Jurkat, Clone E6-1 (cell line): ENCODE data around the gene TRIML1. TPM values are rescaled to one million over a fixed set of nuclear protein-coding genes. Genes with fewer than 3 reads are reported as not detected.

Experiments used
- DNase-seq: peaks from one replicate; pipeline ENCODE4 v3.0.0-alpha.2; 2011; ENCODE audit warnings: low read depth, low spot score
- H3K4me3 ChIP-seq: 2 replicates; pipeline ENCODE4 v1.5.1; 2011; ENCODE audit warnings: mild to moderate bottlenecking, low read length, control low read depth, moderate library complexity
- polyA plus RNA-seq: library from polyadenylated mRNA; unstranded; fragments of >200 nt; gene quantifications from one replicate; pipeline ENCODE4 v1.2.1, GENCODE V29; 2012; ENCODE audit warnings: missing spikeins; ENCODE audit not compliant: insufficient read length, insufficient read depth

Gene TRIML1, protein sequence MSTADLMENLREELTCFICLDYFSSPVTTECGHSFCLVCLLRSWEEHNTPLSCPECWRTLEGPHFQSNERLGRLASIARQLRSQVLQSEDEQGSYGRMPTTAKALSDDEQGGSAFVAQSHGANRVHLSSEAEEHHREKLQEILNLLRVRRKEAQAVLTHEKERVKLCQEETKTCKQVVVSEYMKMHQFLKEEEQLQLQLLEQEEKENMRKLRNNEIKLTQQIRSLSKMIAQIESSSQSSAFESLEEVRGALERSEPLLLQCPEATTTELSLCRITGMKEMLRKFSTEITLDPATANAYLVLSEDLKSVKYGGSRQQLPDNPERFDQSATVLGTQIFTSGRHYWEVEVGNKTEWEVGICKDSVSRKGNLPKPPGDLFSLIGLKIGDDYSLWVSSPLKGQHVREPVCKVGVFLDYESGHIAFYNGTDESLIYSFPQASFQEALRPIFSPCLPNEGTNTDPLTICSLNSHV
- not detected for polyA plus RNA-seq

- no peak for DNase-seq
- no peak within 1 kb of the TSS for H3K4me3 ChIP-seq
These were observed at the start of gene TRIML1 for GRCh38 chr4:188139141-188139540. TRIML1 (plus strand) TSS chr4:188139441; CDS start chr4:188139559, 118 bp downstream.

DNA sequence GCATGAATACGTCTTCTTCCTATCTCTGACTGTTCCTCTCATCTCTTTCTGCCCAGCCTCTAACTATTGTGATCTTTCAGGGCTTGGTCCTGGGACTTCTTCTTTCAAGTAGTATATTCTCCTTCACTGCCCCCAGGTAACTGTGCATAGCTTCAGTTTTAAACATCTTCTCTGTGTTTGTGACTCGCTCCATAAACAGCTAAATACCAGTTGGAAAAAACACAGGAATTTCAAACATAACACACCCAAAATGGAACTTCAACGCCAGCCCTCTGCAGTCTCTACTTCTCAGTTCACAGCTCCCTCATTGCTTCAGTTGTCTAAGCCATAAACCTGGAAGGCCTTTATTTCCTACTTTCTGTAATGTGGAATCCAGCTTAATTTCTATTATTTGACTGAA, 46.4 kb upstream of the TRIML1 start:
- no peak for DNase-seq
- no peak overlapping the region for H3K4me3 ChIP-seq

DNA sequence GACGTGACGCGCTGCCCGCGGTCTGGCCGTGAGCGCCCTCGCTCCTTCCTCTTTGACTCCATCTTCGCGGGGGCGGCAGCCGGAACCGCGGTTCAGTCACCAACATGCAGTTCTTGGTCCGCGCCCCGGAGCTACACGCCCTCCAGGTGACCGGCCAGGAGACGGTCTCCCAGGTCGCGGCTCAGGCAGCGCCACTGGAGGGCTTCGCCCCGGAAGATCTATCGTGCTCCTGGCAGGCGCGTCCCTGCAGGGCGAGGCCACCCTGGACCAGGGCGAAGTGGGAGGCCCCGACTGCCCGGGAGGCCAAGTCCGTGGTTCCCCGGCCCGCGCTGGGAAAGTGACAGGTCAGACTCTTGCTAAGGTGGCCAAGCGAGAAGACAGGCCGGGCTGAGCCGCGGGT, 32.8 kb upstream of the TRIML1 start:
- no peak overlapping the region for H3K4me3 ChIP-seq
- DNase-seq = no peak

GRCh38 chr4:188107931-188108843, 31.1 kb upstream of the TRIML1 start:
- DNase-seq = no peak
- H3K4me3 ChIP-seq = no peak overlapping the region

GRCh38 chr4:188109157-188109755, 30.0 kb upstream of the TRIML1 start, which contains the start of gene TRIML2:
TRIML2 (minus strand) TSS chr4:188109603; CDS start chr4:188105368, 4,235 bp downstream.
- no peak within 1 kb of the TSS for H3K4me3 ChIP-seq
- no peak for DNase-seq

- no peak overlapping the region for H3K4me3 ChIP-seq
- no peak for DNase-seq
These were observed 29.2 kb upstream of the TRIML1 start for GRCh38 chr4:188110036-188110435.

DNA sequence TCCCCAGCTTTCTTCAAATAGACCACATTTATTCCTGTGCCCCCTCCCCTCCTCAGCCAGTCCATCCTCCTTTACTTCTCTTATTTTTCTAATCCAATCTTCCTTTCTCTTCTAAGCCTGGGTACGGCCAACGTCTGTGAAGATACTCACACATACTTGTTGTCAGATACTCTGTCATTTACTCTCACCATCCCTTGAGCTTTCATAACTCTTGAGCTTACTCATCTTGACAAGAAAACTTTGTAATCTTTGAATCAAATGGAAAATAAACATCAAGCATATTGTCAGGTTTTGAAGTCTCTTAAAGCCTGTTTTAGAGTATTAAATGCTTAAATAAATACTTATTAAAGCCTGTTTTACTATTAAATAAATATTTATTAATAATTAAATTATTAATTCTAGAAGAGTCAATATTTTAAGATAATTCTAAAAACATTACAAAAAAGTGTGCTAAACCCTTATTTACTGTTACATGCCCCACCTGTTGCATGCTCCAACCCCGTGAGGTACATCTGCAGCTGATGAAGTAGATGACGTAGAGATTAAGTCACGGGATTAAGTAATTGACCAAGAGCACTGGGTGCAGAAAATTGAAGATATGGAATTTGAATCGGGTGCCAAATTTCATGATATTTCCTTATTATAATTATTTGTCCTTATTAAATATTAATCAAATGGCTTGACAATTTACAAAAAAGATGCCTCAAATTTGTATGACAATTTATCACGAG, 28.3 kb upstream of the TRIML1 start:
- no peak for DNase-seq

DNA sequence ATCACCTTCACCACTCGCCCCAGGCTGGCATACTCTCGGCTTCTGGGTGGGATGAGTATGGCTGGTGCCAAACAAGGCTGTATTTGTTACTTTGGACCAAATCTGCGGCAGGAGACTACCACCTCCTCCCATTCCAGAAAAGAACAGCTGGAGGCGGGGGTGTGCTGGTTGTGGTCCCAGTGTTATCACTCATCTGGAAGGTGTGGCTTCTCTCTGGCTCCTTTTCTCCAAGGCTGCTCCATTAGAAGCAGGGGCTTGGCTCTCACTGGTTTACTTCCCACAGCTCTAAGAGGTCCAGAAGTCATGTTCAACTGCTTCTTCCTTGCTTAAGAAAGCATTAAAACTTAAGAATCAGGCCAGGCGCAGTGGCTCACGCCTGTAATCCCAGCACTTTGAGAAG, 27.3 kb upstream of the TRIML1 start:
- no peak overlapping the region for H3K4me3 ChIP-seq
- DNase-seq = no peak

More for the DNA sequence above, 28.3 kb upstream of the TRIML1 start:
- no peak overlapping the region for H3K4me3 ChIP-seq

GRCh38 chr4:188113156-188113555, 26.1 kb upstream of the TRIML1 start:
- no peak for DNase-seq
- H3K4me3 ChIP-seq = no peak overlapping the region

GRCh38 chr4:188117631-188118324, 21.5 kb upstream of the TRIML1 start:
- no peak overlapping the region for H3K4me3 ChIP-seq
- DNase-seq = no peak

- DNase-seq = no peak
These were observed 17.7 kb upstream of the TRIML1 start for GRCh38 chr4:188121530-188121929.

GRCh38 chr4:188127214-188127874, 11.9 kb upstream of the TRIML1 start:
- DNase-seq = no peak
- no peak overlapping the region for H3K4me3 ChIP-seq

More at GRCh38 chr4:188121530-188121929, 17.7 kb upstream of the TRIML1 start:
- no peak overlapping the region for H3K4me3 ChIP-seq

GRCh38 chr4:188130355-188130754, 8.9 kb upstream of the TRIML1 start:
- H3K4me3 ChIP-seq = no peak overlapping the region
- no peak for DNase-seq

DNA sequence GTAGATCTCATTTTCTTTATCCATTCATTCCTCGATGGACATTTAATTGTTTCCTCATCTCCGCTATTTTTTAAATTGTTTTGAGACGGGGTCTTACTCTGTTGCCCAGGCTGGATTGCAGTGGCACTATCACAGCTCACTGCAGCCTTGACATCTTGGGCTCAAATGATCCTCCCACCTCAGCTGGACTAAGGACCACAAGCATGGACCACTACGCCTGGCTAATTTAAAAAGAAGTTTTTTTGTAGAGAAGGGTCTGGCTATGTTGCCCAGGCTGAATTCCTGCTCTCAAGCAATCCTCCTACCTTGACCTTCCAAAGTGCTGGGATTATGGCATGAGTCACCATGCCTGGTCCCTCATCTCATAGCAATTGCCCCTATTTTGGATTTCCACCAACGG, 7.0 kb upstream of the TRIML1 start:
- no peak overlapping the region for H3K4me3 ChIP-seq
- no peak for DNase-seq

GRCh38 chr4:188138227-188138626, 1.0 kb upstream of the TRIML1 start:
- DNase-seq = no peak
- no peak overlapping the region for H3K4me3 ChIP-seq

DNA sequence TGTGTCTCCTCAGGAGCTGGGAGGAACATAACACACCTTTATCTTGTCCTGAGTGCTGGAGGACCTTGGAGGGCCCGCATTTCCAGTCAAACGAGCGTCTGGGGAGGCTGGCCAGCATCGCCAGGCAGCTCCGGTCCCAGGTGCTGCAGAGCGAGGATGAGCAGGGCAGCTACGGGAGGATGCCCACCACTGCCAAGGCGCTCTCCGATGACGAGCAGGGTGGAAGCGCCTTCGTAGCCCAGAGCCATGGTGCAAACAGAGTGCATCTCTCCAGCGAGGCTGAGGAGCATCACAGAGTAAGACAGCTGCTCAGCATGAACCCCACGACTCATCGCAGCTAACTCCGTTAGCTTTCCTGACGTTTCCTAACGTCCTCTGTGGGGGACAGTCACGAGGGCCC, 430 bp downstream of the TRIML1 start:
- DNase-seq = no peak
- H3K4me3 ChIP-seq = no peak overlapping the region

DNA sequence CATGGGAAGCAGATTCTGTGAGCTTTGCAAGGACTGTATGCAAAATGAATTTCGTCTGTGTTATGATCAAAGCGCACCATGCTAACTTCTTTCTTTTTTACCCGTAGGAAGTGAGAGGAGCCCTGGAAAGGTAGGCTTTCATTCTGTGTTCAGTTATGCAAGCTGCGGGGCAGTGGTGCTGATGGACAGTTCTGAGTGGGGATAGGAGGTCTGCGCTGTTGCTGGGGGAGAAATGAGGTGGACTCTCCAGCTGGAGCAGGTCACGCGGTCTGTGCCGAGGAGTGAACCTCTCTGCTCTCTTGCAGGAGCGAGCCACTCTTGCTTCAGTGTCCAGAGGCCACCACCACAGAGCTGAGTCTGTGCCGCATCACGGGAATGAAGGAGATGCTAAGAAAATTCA, 4.5 kb downstream of the TRIML1 start:
- no peak for DNase-seq
- H3K4me3 ChIP-seq = no peak overlapping the region

- DNase-seq = no peak
These were observed 6.4 kb downstream of the TRIML1 start for GRCh38 chr4:188145601-188146000.

More at GRCh38 chr4:188145601-188146000, 6.4 kb downstream of the TRIML1 start:
- no peak overlapping the region for H3K4me3 ChIP-seq
